ENCODE measurements around the gene PIGN.
"Not testable (repeated sequence)": the region's sequence is repeated elsewhere in the genome, so short reads cannot be mapped to it uniquely, and the experiment has no call there.

Gene PIGN

DNA sequence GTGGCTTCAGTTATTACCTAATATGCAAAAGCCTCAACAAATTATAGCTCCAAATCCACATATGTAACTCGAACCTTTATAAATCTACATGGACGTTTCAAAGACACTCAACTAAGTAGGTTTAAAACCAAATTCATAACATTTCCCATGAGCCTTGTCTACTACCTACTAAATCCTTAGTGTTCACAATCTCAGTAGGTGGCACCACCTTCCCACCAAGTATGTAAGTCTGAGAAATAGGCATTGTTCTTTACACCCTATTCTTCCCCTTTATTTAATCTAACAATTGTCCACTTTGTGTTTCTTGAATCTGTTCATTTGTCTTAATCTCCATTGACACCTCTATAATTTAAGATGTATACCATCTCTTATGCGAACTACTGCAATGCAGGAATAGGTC is 4.6 kb downstream of the PIGN start:
- no peak for DNase-seq

GRCh38 chr18:62179213-62179612 is 7.6 kb downstream of the PIGN start:
- no peak for DNase-seq

DNA sequence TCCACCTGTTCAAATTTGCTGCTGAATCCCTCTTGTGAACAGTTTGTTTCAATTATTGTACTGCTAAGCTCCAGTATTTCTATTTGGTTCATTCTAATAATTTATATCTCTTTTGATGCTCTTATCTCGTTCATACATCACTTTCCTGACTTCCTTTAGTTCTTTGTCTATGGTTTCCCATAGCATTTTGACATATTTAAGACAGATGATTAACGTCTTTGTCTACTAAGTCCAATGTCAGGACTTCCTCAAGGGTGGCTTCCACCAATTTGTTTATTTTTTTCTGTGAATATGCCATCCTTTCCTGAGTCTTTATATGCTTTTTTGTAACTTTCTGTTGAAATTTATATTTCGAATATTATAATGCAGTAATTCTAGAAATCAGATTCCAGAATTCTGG is 9.6 kb downstream of the PIGN start:
- DNase-seq = no peak

- DNase-seq = no peak
These were observed 11.3 kb downstream of the PIGN start for GRCh38 chr18:62175521-62175920.

- no peak for DNase-seq
These were observed 14.6 kb downstream of the PIGN start for GRCh38 chr18:62172298-62172697.

GRCh38 chr18:62170857-62171256 is 16.0 kb downstream of the PIGN start:
- DNase-seq = no peak

DNA sequence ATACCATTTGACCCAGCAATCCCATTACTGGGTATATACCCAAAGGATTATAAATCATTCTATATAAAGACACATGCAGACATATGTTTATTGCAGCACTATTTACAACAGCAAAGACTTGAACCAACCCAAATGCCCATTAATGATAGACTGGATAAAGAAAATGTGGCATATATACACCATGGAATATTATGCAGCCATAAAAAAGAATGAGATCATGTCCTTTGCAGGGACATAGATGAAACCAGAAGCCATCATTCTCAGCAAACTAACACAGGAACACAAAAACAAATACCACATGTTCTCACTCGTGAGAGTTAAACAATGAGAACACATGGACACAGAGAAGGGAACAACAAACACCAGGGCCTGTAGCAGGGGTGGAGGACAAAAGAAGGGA is 20.3 kb downstream of the PIGN start:
- not testable (repeated sequence) for DNase-seq

DNA sequence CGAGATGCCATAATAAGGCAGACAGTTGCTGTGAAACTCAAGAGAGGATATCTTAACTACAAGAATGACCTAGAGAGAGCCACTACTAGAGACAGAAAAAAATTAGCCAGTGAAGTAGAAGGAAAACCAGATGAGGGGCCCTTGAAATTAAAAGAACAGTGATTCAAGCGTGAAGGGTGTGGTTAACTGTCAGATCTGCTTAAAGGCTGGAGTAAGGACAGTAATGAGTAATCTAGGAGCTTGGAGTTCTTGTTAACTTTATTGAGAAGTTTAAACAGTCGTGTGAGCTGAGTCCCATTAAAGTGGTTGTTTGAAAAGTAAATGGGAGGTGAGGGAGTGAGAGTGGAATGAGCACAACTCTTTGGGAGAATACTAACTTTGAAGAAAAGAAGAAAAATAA is 21.3 kb downstream of the PIGN start:
- no peak for DNase-seq

GRCh38 chr18:62164855-62165487 is 21.9 kb downstream of the PIGN start:
- no peak for DNase-seq

DNA sequence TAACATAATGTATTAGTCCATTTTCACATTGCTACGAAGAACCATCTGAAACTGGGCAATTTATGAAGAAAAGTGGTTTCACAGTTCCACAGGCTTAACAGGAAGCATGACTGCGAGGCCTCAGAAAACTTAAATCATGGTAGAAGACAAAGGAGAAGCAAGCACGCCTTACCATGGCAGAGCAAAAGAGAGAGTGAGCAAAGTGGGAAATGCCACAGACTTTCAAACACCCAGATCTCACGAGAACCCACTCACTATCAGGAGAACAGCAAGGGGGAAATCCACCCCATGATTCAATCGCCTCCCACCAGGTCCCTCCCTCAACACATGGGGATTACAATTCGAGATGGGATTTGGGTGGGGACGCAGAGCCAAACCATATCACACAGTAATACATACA is 22.5 kb downstream of the PIGN start:
- no peak for DNase-seq

DNA sequence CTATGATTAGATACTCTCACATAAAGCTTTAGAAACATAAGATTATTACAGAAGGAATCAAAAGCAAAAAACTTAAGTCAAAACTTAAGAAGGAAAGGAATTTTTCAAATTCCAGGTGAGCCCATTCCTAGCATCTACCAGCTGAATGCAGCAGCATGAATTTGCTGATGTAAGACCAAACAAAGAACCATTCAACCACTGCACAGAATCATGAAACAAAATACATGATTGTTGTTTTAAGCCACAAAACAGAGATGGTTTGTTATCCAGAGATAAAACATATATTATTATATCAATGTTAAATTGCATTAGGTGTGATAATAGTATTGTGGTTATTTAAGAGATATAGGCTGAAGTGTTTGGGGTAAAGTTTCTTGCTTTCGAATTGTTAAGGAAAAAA is 29.0 kb downstream of the PIGN start:
- DNase-seq = no peak

- DNase-seq = no peak
These were observed 34.0 kb downstream of the PIGN start for GRCh38 chr18:62152844-62153243.

DNA sequence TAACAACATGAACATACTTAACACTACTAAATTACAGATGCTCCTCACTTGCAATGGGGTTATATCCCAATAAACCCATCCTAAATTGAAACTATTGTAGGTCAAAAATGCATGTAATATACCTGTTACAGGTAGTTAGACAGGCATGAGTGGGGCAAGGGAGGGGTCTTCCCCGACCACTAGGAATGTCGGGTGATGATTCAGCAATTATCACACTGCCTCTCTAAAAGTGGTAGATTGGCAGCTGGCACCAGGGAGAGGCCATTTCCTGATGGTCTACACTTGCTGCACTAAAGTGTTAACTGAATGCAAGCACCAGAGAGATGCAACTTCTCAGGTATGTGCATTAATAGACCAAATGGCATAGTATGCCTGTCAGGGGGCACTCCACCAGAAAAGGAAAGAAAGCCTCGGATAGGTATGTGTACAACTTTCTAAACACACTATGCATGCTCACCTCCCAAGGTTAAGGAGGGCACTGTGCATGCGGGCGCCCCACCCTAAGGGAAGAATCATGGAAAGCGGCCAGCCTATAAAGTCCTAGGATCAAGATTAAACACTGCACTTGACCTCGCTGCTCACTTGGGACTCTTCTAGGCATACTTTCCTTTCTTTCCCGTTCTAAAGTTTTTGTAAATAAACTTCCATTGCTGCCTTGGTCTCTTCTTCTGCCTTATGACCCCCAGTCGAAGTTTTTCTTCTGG is 35.6 kb downstream of the PIGN start:
- no peak for DNase-seq

- no peak for DNase-seq
These were observed 42.5 kb downstream of the PIGN start for GRCh38 chr18:62144338-62144737.

- DNase-seq = no peak
These were observed 46.6 kb downstream of the PIGN start for GRCh38 chr18:62140259-62140658.

DNA sequence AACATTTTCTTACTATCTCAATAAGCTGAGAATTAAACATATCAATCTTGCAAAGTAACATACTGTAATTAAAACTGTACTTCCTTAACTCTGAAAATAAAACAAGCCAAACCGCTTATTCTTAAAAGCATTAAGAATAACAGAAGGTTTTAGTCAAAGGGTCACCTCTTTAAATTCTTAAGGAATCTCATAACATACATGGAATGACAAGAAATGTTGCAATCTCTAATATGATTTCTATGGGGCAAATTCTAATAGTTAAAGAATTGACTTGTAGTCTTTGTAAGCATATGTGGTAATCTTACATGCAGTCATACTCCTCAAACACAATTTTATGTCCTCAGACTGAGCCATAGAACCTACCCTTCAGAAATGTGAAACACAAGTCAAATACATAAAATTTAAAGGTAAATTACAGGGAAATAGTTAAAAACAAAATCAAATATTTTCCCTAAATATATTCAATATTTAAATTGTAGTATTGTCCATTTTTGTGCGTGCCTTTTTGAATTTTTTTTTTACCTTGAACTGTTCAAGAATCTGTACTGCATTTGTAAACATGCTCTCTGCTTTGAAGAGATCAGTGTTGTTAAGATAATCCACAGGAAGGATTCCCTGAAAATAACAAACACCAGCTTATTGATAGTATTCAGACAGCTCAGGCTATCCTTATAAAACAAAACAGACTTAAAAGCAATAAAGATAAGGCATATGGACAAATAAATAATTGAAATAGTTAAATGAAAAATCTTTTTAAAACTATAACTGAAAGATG is 48.2 kb downstream of the PIGN start:
- no peak for DNase-seq

- DNase-seq = peak; percentile 47
These were observed 55.5 kb downstream of the PIGN start for GRCh38 chr18:62131301-62131909.

- no peak for DNase-seq
These were observed 58.7 kb downstream of the PIGN start for GRCh38 chr18:62128157-62128556.

DNA sequence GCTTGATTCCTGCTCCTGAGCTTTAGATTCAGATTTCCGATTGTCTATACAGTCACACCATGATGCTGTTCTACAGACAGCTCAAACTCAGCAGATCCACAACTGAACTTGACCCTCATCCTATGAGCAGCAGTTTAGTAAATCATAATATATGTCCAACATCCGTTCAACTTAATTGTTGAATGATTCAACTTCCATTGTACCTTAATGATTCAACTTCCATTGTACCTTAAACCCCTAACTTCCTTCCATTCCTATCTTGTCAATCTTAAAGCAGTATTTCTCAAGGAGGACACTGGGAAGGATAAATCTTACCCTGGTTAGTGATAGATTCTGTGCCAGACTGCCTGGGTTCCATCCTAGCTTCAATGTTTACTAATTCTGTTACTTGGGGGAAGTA is 60.1 kb downstream of the PIGN start:
- DNase-seq = no peak

- no peak for DNase-seq
These were observed 61.2 kb downstream of the PIGN start for GRCh38 chr18:62125702-62126101.

DNA sequence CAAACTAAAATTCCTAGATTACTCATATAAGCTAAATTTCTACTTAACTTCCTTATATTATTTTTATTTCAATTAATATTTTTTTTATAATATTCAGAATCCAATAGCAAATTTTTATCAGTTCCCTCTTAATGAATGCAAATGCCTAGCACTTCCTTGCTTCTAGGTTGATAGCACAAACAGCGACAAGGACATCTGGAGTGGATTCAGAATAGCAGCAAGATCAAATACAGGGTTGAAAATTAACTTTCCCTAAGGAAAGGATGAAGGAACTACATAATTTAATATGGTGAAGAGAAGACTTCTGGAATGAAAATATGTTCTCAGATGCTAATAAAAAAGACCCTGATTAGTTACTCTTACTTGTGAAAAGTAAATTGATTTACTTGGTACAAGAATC is 64.5 kb downstream of the PIGN start:
- DNase-seq = no peak

- no peak for DNase-seq
These were observed 67.0 kb downstream of the PIGN start for GRCh38 chr18:62119884-62120283.

GRCh38 chr18:62118328-62118727 is 68.5 kb downstream of the PIGN start:
- DNase-seq = no peak

GRCh38 chr18:62109676-62110075 is 77.2 kb downstream of the PIGN start:
- no peak for DNase-seq

Data from GF-D8 (cell line).